MCF 10A (cell line): ENCODE results near the gene PHLPP1. TPM values are rescaled to one million over a fixed set of nuclear protein-coding genes. Genes with fewer than 3 reads are reported as not detected.

ENCODE experiments used
- BruUV-seq: library from RNA; stranded (reverse); fragments of 400-500 nt; replicated peaks from 2 replicates; lab custom pipeline; 2021; lab: Mats Ljungman, UMichigan
- CTCF ChIA-PET: fragments of 300-600 bp; sonication (Branson Sonifier 250); formaldehyde crosslinking; extraction: SDS; loops from one replicate; lab custom pipeline; 2021; ENCODE audit warnings: antibody characterized with exemption, inconsistent platforms; lab: Yijun Ruan, JAX
- POLR2A ChIA-PET: fragments of 300-600, 350-650 bp; sonication (Branson Sonifier 250); formaldehyde crosslinking; extraction: SDS; loops from one replicate; lab custom pipeline; 2020; ENCODE audit warnings: antibody characterized with exemption, inconsistent platforms; lab: Yijun Ruan, JAX
- DNase-seq: peaks from one replicate; pipeline ENCODE4 v3.0.0-alpha.2; 2018; ENCODE audit not compliant: unreplicated experiment
- H3K27ac Mint-ChIP-seq: one replicate; pipeline ENCODE4 v1.8.0; 2022; ENCODE audit warnings: mild to moderate bottlenecking, low read depth, mixed read lengths; ENCODE audit not compliant: unreplicated experiment
- H3K27me3 Mint-ChIP-seq: one replicate; pipeline ENCODE4 v1.8.0; 2022; ENCODE audit warnings: mixed read lengths; ENCODE audit not compliant: insufficient read depth, unreplicated experiment
- H3K36me3 Mint-ChIP-seq: one replicate; pipeline ENCODE4 v1.8.0; 2022; ENCODE audit warnings: mild to moderate bottlenecking, moderate library complexity, mixed read lengths; ENCODE audit not compliant: insufficient read depth, unreplicated experiment
- H3K4me1 Mint-ChIP-seq: one replicate; pipeline ENCODE4 v1.8.0; 2022; ENCODE audit warnings: mixed read lengths; ENCODE audit not compliant: insufficient read depth, unreplicated experiment
- H3K4me3 Mint-ChIP-seq: one replicate; pipeline ENCODE4 v1.8.0; 2022; ENCODE audit warnings: mild to moderate bottlenecking, moderate library complexity, mixed read lengths; ENCODE audit not compliant: unreplicated experiment
- H3K9me3 Mint-ChIP-seq: one replicate; pipeline ENCODE4 v1.8.0; 2022; ENCODE audit warnings: mixed read lengths; ENCODE audit not compliant: unreplicated experiment
- CTCF ChIP-seq: fragments of 200-600 bp; IDR thresholded peaks from one replicate; pipeline ENCODE4 v1.8.0; 2022; ENCODE audit warnings: antibody characterized with exemption, mild to moderate bottlenecking; ENCODE audit not compliant: unreplicated experiment
- intact Hi-C: fragments of 100-400 bp; cut with micrococcal nuclease; formaldehyde crosslinking; loops from 2 replicates; pipeline ENCODE4 v1.14.1; 2022
- total RNA-seq: library from RNA; stranded (reverse); gene quantifications from 2 replicates; pipeline ENCODE4 v1.2.3, GENCODE V29; 2022

Gene PHLPP1
- total RNA-seq, 1 experiment from 2014 or later, result 13.1 TPM

GRCh38 chr18:62710417-62710816, 4.9 kb upstream of the PHLPP1 start:
- DNase-seq, result no peak
- peaks cover 4% of the 10 kb centered on the region for H3K4me1 Mint-ChIP-seq
- POLR2A ChIA-PET, result interaction anchor here (0.7 kb wide), 1 partner anchor 45 kb away, joined by 4 read pairs; no protein-coding TSS in a partner anchor
- no TSS peak for BruUV-seq
- CTCF ChIA-PET, result interaction anchor here (0.6 to 2.5 kb wide), 8 partner anchors 39 to 728 kb away, joined by 3 to 34 read pairs (median 5); no protein-coding TSS in a partner anchor
- no peak overlapping the region for H3K27ac Mint-ChIP-seq
- no peaks in the 10 kb centered on the region for H3K9me3 Mint-ChIP-seq
- intact Hi-C loops, result no loop called here
- H3K27me3 Mint-ChIP-seq, result no peaks in the 10 kb centered on the region
- H3K36me3 Mint-ChIP-seq, result no peaks in the 10 kb centered on the region
- no peak overlapping the region for H3K4me3 Mint-ChIP-seq
- TF ChIP-seq CTCF, result no peak

GRCh38 chr18:62711781-62712180, 3.6 kb upstream of the PHLPP1 start:
- no peaks in the 10 kb centered on the region for H3K27me3 Mint-ChIP-seq
- H3K9me3 Mint-ChIP-seq, result no peaks in the 10 kb centered on the region
- ChIA-PET POLR2A (interaction anchor here (0.7 kb wide), 1 partner anchor 169 kb away, joined by 3 read pairs; no protein-coding TSS in a partner anchor), CTCF (interaction anchor here (0.6 to 2.5 kb wide), 6 partner anchors 91 to 271 kb away, joined by 3 to 34 read pairs (median 6); no protein-coding TSS in a partner anchor)
- no peak overlapping the region for H3K4me3 Mint-ChIP-seq
- peaks cover 4% of the 10 kb centered on the region for H3K4me1 Mint-ChIP-seq
- intact Hi-C loops, result no loop called here
- BruUV-seq, result no TSS peak
- DNase-seq, result no peak
- H3K27ac Mint-ChIP-seq, result no peak overlapping the region
- H3K36me3 Mint-ChIP-seq, result no peaks in the 10 kb centered on the region
- no peak for TF ChIP-seq CTCF

GRCh38 chr18:62713651-62714247, 1.6 kb upstream of the PHLPP1 start:
- Mint-ChIP-seq H3K27me3 (no peaks in the 10 kb centered on the region), H3K36me3 (no peaks in the 10 kb centered on the region), H3K4me1 (peaks cover 9% of the 10 kb centered on the region), H3K4me3 (no peak overlapping the region), H3K27ac (peak overlapping the region; percentile 98), H3K9me3 (no peaks in the 10 kb centered on the region)
- no peak for DNase-seq
- POLR2A ChIA-PET, result interaction anchor here (1.3 to 10.0 kb wide), 3 partner anchors 50 to 229 kb away, joined by 4 to 316 read pairs (median 21); no protein-coding TSS in a partner anchor
- TF ChIP-seq CTCF, result no peak
- BruUV-seq, result no TSS peak
- intact Hi-C loops, result loop anchor here (1.0 to 2.0 kb wide), 2 partner anchors 129 to 269 kb away; no protein-coding TSS in a partner anchor
- CTCF ChIA-PET, result interaction anchor here (1.0 to 3.4 kb wide), 4 partner anchors 89 to 268 kb away, joined by 3 to 17 read pairs (median 8); no protein-coding TSS in a partner anchor

DNA sequence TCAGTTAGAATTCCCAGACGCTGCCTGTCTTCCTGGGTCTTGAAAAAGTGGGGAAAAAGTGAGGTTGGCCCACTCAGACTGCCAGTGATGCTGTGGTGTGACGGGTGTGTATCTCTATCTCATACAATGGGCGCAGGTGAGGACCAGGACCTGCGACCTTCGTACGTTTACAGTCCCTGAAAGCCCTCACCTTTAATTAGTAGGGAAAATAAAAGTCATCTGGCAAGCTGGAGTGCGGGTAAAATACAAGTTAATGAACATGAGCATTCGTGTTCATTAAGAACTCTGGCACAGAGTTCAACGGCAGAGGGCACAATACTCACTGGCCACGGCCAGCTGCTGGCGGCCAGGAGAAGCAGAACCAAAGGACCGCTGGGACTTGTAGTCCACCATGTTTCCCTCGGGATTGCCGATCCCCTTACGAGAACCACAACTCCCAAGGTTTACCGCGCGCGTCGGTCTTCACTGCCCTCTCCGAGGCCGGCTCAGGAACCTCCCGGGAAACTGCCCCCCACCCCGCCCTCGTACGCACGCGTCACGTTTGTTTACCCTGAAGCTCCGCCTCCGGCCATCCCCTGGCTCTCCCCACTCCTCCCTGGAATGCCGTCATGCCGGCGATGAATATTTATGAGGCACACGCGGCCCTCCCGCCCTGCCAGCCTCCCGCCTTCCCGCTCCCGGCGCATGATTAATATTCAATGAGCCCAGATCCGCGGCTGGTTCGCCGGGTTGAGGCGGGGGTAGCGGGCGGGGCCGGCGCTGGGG, 488 bp upstream of the PHLPP1 start:
- Mint-ChIP-seq H3K4me3 (peak overlapping the region; percentile 76), H3K27ac (peak overlapping the region; percentile 98), H3K4me1 (peaks cover 20% of the 10 kb centered on the region), H3K9me3 (no peaks in the 10 kb centered on the region), H3K27me3 (no peaks in the 10 kb centered on the region), H3K36me3 (no peaks in the 10 kb centered on the region)
- ChIA-PET CTCF (interaction anchor here (0.6 to 4.4 kb wide), 27 partner anchors 11 to 790 kb away, joined by 3 to 31 read pairs (median 3); no protein-coding TSS in a partner anchor), POLR2A (interaction anchor here (0.5 to 10.0 kb wide), 38 partner anchors 8 to 767 kb away, joined by 3 to 316 read pairs (median 4); partner anchors contain the start of genes PIGN, RELCH and ZCCHC2)
- intact Hi-C loops, result loop anchor here (1.0 to 5.0 kb wide), 5 partner anchors 130 to 722 kb away; no protein-coding TSS in a partner anchor
- peak; percentile 99 for DNase-seq
- no TSS peak for BruUV-seq
- TF ChIP-seq CTCF, result peak; percentile 61
